HG03565 (cell line): Measurements from ENCODE around the gene MAP2K6.

ENCODE experiments used
- ATAC-seq: cut with Tn5 transposase; IDR thresholded peaks from one replicate; pipeline ENCODE4 v1.9.1; 2021; ENCODE audit warnings: mild to moderate bottlenecking, moderate library complexity; ENCODE audit not compliant: unreplicated experiment

MAP2K6 gene

DNA sequence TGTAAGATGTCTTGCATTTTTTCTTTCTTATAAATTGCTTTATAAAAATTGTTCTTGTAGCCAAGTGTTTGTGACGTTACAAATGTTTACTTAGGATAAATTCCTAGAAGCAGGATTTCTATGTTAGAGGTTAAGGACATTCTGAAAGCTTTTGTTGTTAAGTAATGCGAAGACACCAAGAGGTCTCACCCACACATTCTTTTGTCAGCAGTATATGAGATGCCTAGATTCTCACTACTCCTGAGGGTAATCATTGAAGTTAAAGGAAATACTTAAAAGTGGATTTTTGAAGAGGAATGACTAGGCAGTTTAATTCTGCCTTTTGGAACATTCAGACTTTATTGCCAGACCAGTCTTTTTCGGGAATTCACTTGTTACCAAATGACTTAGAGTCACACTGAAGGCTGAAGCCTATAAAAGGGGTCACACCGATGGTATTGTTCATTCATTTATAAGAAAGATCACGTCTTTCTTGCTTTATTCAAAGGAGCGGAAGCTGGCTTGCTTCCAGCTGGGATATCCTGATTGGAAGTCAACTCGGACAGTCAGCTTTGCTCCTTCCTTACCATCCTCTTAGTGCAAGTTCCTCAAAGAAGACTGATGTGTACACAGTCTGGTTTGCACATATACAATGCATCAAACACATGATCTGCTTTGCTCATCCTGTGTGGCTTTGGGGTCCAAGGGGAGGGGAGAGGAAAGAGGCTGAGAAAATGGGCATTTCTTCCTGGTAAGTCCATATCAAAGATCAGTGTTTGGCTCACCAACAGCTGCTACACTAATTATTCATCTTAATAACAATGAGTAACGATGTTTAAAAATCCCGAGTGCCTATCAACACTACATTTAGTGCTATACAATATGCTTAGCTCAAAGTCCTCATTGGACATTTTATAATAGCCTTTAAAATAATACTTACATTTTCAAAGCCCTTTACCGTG, 160.0 kb downstream of the MAP2K6 start:
- ATAC-seq = no peak

DNA sequence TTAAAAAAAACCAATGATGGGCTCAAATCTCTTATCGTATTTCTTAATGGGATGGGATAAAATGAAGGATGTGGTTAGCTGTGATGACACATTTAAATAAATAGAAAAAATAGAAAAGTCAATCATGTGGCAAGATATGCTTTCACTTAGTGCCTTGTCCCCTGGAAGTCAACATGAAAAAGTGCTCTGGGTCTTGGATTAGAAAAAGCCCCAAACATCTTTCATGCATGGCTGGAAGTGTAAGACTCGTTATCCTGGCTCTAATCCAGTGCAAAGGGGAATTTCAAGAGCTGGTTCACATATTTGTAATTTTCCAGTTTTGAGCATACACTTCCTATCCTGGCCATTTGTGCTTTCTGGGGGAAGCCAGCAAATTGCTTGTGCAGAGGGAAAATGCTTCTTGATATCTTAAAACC, 160.9 kb downstream of the MAP2K6 start:
- peak; percentile 50 for ATAC-seq

DNA sequence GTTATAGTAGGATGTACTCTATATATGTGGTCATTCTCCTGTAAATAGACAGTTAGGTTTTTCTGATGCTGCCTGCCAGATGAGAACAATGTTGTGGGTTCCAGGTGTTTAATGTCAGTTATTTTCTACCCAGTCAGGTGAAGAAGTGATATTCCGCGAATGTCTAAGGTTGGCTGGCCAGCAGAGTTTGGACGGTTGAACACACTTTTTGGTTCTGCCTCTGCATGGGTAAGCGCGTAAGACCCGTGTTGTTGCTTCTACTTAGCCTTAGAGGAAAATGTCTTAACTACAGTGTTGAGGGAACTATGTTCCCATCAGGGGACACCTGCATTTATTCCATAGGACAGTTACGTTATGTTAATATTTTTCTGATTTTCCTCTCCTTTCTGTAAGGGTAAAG, 162.6 kb downstream of the MAP2K6 start:
- ATAC-seq = no peak

DNA sequence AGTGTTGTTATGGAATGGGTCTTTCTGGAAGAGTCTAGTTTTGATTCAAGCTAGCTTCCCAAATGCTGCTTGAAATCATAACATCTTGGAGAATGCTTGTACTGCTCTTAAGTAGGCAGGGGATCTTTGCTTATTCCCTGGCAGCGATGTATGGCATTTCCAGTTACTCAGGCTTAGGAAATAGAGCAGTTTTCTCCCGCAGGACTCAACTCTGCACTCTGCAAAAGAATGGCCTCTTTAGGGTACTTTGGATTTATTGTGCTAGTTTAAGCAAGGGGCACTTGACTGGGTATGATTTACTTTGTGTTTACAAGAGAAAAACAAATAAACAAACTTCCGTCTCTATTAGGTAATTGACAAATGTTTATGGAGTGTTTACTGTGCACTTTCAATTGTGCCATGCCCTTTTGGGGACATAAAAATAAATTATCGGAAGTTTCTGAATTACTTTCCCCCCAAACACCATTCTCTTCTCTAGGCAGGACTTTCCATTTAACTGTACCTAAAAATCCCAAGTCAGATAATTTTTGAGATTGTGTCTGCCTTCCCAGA, 164.0 kb downstream of the MAP2K6 start:
- ATAC-seq = no peak

DNA sequence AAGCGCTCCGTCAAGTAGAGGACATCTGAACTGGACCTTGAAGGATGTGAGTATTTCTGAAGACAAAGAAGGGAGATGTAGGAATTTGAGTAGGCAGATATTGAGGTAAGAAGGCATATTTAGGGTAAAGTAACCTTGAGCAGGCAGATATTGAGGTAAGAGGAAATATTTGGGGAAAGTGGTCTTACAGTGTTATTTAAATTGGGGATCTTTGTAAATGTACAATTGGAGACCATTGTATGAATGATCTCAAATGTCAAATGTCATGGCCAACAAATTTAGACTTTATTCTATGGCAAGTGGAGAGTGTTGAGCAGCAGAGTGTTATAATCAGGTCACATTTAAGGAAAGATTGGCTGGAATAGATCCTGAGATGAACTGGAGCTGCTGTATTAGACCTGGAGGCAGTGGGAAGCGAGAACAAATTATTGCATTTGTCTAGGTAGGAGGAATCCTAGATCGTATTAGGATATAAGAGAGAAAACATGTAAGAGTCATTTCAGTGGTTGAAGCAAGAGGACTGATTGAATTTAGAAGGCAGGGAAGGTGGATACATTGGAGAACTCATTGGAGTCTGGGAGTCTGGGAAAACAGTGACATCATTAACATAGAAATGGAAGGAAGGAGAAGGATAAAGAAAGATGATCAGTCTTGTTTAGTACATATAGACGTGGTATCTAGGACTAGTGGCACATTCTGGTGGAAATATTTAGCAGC, 165.6 kb downstream of the MAP2K6 start:
- no peak for ATAC-seq

DNA sequence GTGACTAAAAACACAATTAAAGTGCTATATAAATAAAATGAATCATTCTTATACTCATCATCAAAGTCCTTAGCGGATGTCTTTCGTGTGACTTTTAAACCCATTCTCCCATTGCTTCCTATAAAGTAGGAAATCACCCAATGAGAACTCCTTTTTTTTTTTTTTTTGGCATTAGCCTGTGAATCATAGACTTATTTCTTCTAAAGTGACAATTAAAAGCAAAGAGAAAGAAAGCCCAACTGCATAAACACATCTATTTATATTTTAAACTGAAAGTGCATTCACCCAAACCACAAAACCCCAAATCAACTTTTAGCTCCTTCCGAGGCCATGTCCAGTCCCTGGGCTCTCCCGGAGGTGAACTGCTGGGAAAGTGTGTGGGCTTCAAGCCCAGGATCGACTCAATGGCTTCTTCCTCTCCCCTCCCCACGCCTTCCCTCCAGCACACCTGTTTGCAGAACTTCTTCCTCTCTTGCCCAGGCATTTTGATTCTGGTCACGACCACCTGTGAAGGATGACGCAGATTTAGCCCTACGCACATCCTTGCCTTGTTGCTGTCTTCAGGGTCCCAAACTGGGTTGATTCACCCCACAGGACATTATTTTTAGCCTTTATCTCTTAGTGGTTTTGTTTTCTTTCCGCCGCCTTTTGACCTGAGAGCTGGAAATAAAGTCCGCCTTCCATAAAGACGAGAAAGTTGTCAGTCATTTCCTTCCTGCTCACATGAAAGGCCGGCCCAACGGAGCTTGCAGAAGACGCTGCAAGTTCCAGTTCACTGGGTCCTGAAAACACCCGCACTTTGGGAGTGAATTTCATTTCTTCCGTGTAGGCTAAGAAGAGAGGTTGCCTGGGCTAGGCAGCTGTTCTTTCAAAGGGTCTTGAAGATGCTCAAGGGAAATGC, 166.8 kb downstream of the MAP2K6 start:
- ATAC-seq = peak; percentile 70

DNA sequence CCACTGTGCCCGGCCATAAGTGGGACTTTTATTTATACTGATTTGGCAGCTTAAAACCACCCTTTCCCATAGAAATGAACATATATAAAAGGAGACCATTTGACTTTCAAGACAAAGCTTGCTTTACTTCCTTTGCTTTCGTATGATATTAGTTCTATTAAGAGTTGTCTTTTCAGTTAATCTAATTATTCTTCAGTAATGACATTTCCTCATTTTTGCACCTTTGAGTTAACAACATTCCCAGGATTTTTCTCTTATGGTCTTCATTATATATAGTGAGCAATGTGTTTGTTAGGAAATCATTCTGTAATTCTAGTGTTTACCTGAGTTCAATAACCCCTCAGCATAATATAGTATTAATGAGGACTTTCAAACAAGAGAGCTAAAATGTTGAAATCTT, 173.8 kb downstream of the MAP2K6 start:
- no peak for ATAC-seq

DNA sequence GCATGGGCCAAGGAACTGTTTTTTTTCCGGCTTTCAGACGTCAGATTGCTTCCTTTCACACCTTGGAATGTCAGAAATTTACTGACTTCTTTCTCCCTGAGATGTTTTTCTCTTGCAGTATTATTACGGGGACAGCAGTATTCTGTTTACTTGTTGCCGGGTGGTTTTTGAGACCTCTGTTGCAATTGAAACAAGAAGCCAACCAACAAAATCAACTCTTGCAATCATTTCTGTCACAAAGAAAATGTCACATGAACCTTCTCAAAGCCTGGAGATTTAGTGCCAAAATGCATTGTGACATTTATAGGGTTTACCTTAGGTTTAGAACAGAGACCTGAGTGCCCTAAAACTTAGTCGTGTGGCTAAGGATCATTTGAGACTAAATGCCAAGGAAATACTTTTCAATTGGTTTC, 174.3 kb downstream of the MAP2K6 start:
- no peak for ATAC-seq

DNA sequence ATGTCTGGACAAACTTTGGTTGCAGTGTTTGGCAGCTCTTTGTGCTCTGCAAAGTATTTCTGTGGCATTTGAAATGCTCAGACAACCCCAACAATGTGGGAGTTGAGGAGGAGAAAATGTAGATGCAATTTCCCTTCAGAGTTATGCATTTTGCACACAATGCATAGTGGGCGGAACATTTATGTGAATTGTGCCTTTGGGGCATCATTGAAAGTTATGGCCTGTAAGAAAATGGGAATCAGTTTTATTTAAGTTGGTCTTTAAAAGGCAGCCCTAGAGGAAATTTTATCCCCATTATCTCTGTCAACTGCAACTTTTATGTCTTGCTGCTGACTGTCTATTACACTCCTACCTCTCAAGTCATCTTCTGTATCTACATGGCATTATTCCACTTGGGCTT, 176.2 kb downstream of the MAP2K6 start:
- ATAC-seq = no peak

DNA sequence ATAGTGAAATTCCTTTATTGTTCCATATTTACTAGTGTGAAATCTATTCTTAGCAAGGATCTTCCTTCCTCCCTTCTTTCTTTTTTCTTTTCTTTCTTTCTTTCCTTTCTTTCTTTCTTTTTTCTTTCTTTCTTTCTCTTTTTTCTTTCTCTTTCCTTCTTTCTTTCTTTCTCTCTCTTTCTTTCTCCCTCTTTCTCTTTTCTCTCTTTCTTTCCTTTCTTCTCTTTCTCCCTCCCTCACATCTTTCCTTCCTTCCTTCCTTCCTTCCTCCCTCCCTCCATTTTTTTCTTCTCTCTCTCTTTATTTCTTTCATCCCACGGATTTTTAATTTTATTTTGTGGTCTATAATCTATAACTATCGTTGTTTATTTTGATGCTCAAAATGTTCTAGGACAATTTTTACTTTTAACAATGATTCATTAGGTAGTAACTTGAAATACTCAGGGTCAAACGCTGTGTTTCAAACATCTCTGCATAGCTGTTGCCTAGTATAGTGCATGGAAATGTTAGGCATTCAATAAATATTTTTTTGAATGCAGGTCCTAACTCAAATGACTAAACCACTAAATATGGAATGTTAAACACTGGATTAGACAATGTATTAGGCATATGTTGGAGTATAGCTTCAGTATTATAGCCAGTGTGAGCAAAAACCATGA, 178.3 kb downstream of the MAP2K6 start:
- no peak for ATAC-seq

DNA sequence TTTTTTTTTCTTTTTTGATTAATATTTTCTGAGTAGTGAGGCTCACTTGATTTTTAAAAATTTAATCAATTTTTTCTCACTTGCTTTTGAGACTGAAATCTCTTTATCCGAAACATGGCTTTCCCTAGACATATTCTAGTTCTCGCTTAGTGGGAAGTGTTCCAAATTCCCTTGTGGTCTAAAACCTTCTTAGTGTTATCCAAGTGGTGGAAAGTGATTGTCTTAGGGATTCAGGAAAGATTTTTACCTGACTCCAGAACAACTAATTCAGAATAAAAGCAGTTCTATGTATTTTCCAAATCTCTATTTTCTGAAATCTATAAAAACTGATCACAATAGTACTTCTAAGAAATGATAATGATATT, 178.8 kb downstream of the MAP2K6 start:
- no peak for ATAC-seq

DNA sequence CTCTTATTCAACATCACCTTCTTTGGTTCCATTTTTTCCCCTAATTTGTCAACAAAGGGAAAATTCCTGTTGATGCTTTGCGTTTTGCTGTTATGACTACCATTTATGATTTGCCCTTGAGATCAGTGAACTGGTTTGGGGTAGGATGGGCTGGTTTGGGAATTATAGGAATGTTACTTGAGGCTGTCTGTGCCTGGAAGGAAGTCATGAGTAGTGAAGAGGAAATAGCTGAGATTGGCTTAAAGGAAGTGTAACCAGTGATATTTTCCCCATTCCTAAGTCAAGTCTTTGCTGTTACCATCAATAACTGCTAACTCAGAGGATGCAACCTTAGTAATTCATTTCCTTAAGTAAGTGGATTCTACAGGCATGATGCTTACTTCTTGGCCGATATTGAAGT, 179.2 kb downstream of the MAP2K6 start:
- ATAC-seq = no peak

DNA sequence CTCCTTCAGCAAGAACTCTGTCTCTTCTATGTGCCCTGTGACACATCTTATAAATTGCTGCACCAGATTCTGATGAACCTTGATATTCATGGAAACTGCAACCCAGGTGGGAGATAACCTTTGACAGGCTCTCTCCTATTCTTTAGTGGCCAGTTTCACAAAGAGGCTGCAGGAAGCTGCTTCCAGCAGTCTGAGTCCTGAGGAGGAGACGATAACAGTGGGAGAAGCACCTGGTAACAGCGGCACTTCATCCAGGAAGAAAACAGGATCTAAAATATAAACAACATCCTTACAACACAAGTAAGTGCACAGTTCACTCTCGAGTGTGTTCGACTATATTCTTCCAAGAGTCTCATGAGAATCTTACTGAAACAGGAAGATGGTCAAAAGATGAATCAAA, 180.1 kb downstream of the MAP2K6 start:
- no peak for ATAC-seq

DNA sequence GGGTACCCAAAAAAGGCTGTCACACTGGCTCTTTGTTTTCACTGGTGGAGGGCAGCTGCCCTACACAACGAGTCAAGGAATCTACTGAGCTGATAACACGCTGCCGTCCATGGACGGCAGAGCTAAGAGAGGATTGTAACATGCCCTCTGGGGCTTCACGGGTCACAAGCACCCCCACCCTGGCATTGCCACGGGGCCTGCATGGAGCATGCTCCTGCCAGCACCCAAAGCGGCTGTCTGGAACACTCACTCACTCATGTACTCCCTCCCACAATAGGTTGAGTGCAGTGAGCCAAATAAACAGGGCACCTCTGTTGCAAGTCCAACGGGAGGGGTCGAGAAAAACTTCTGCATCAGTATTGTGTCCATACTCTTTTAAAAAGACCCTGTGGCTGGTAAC, 181.6 kb downstream of the MAP2K6 start:
- no peak for ATAC-seq

DNA sequence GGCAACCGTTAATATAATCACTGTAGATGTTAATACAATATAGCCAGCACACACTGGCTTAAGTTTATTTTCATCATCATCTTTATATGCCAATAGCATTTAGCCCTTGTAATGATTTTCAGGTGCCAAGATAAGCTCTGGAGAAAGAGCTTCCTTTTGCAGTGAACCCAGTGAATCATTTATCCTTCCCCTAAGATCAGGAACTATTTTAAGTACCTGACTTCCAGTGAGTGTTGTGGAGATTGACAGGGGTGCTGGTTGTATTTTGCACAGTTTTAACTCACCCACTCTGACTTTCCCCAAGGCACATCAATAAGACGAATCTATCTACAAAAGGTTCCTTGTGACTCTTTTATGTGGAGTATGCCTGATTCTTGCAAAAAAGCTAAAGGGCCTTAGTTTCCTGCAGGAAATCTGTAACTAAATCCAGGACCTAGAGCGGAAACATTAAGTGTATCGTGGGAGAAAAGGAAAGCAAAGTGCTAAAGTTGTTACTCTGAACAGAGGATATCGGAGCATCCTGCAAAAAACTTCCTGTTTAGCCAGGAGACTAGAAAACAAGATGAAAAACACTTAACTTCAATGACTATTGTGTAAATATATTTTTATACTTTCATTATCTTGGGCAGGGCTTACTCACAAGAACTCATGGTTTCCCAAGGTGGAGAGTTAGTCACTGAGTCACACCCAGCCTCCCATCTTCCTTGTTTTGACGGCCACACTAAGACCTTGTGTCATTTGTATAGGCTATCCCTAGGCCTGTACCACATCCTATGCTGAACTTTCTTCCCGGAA, 183.6 kb downstream of the MAP2K6 start:
- no peak for ATAC-seq

DNA sequence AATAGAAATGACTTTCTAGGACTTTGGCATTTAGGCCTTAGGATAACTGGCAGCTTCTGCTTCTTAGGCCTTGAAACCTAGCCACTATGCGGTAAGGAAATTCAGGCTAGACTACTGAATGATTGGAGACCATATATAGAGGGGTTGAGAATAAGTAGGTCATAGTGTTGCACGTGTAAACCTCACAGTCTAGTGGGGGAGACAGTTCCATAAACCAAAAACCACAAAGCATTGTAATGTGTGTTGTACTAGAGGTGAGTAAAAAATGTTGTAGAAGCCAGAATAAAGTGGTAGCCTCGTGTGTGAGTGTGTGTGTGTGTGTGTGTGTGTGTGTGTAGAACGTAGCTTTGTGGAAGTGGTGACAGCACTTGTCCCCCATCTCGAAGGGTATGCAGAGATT, 188.5 kb downstream of the MAP2K6 start:
- no peak for ATAC-seq
